ENCODE measurements around the gene PRG3.
"Not testable (repeated sequence)": the region's sequence is repeated elsewhere in the genome, so short reads cannot be mapped to it uniquely, and the experiment has no call there.

The PRG3 gene

GRCh38 chr11:57344826-57345225 lies 36.1 kb downstream of the PRG3 start:
- TF ChIP-seq, protein P1, sequence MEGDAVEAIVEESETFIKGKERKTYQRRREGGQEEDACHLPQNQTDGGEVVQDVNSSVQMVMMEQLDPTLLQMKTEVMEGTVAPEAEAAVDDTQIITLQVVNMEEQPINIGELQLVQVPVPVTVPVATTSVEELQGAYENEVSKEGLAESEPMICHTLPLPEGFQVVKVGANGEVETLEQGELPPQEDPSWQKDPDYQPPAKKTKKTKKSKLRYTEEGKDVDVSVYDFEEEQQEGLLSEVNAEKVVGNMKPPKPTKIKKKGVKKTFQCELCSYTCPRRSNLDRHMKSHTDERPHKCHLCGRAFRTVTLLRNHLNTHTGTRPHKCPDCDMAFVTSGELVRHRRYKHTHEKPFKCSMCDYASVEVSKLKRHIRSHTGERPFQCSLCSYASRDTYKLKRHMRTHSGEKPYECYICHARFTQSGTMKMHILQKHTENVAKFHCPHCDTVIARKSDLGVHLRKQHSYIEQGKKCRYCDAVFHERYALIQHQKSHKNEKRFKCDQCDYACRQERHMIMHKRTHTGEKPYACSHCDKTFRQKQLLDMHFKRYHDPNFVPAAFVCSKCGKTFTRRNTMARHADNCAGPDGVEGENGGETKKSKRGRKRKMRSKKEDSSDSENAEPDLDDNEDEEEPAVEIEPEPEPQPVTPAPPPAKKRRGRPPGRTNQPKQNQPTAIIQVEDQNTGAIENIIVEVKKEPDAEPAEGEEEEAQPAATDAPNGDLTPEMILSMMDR (IDR thresholded peaks at IDR 0.05; ENCODE audit: low read depth, low read length) = no peak
- no peak overlapping the region for H3K4me3 ChIP-seq (ENCODE audit: low read depth, low read length)

- TF ChIP-seq, protein P1 (IDR thresholded peaks at IDR 0.05; ENCODE audit: low read depth, low read length) = no peak
- H3K4me3 ChIP-seq (ENCODE audit: low read depth, low read length) = no peak overlapping the region
Observed at GRCh38 chr11:57343825-57344224, 37.1 kb downstream of the PRG3 start.

DNA sequence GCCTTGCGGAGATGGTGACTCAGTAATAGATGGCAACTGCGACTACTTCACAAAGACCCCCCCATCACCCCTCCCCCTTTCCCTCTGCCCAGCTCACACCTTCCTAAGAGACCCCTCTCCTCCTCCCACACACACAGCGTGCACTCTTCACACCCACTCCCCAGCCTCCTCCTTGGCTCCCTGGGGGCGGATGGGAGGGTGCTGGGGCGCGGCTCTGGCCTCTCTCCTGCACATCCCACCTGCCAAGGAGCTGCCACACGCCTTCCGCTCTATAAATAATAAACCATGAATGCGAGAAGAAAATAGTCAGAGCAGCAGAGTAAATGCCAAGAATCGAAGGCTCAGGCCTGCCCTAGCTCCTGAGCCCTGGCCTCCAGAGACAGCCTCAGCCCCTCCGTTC lies 38.2 kb downstream of the PRG3 start:
- TF ChIP-seq, protein P1 (IDR thresholded peaks at IDR 0.05; ENCODE audit: low read depth, low read length) = no peak

GRCh38 chr11:57341250-57341808 lies 39.6 kb downstream of the PRG3 start:
- no peak overlapping the region for H3K4me3 ChIP-seq (ENCODE audit: low read depth, low read length)
- TF ChIP-seq, protein P1 (IDR thresholded peaks at IDR 0.05; ENCODE audit: low read depth, low read length) = no peak

More for the DNA sequence above, 38.2 kb downstream of the PRG3 start:
- no peak overlapping the region for H3K4me3 ChIP-seq (ENCODE audit: low read depth, low read length)

GRCh38 chr11:57340039-57340615 lies 40.8 kb downstream of the PRG3 start:
- TF ChIP-seq, protein P1 (IDR thresholded peaks at IDR 0.05; ENCODE audit: low read depth, low read length) = no peak
- no peak overlapping the region for H3K4me3 ChIP-seq (ENCODE audit: low read depth, low read length)

GRCh38 chr11:57339328-57339727 lies 41.6 kb downstream of the PRG3 start:
- TF ChIP-seq, protein P1 (IDR thresholded peaks at IDR 0.05; ENCODE audit: low read depth, low read length) = no peak
- H3K4me3 ChIP-seq (ENCODE audit: low read depth, low read length) = no peak overlapping the region

DNA sequence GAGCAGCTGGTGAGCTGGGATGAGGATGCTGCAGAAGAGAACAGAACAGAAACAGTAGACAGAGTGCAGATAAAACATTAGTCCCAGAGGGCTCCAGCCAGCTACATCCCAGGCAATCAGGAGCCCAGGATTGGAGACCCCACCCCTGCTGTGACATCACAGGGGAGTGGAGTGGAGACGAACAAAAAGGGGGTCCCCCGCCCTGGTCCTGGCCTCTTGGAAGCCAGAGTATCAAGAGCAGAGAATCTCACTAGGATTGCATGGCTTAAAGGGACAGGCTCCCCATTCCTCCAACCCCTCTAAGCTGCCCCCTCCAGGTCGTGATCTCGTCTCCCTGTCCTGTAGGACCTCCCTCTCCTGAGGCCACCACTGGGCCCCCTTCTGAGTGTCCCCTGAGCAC lies 42.8 kb downstream of the PRG3 start, which contains the start of gene P2RX3:
Gene P2RX3, plus strand, starts transcription at position 211 of the 400 bp plus-strand sequence. CDS start 199 bp downstream, outside the sequence.
- H3K4me3 ChIP-seq (ENCODE audit: low read depth, low read length) = no peak within 1 kb of the TSS
- TF ChIP-seq, protein P1 (IDR thresholded peaks at IDR 0.05; ENCODE audit: low read depth, low read length) = no peak

DNA sequence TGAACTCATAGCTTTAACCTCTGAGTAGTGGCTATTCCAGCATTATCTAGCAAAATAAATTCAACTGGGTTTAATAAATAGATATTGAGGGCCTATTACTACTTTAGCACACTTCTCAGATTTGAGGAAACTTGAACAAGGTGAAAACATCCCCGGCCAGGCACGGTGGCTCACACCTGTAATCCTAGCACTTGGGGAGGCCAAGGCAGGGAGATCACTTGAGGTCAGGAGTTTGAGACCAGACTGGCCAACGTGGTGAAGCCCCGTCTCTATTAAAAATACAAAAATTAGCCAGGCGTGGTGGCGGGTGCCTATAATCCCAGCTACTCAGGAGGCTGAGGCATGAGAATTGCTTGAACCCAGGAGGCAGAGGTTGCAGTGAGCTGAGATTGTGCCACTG lies 44.1 kb downstream of the PRG3 start:
- H3K4me3 ChIP-seq (ENCODE audit: low read depth, low read length) = not testable (repeated sequence)
